ENCODE data around the gene ROR2.

Gene ROR2

GRCh38 chr9:91873637-91874051, 76.4 kb downstream of the ROR2 start:
- no peak for DNase-seq (ENCODE audit: low read depth)

- DNase-seq (ENCODE audit: low read depth) = no peak
Measured at GRCh38 chr9:91868732-91869391, 81.2 kb downstream of the ROR2 start.

- DNase-seq (ENCODE audit: low read depth) = no peak
Measured at GRCh38 chr9:91867740-91868139, 82.3 kb downstream of the ROR2 start.

GRCh38 chr9:91865041-91865440, 85.0 kb downstream of the ROR2 start:
- DNase-seq (ENCODE audit: low read depth) = no peak

DNA sequence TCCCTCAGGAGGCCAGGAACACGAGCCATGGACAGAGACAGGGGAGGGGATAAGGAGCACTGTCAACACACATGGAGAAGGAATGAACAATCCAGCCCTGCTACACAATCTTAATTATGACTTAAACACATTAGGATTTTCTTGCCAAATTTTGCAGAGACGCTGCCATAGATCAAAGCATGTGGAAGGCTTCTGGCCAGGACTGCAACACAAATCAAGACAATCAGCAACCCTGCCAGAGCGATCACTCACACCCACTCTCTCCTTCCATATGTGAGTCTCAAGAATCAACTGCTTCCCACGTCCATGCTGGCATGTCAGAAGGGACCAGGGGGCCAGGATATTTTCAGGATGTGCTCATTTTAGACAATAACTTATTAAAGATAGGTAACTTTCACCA, 85.6 kb downstream of the ROR2 start:
- no peak for DNase-seq (ENCODE audit: low read depth)

GRCh38 chr9:91863469-91863868, 86.6 kb downstream of the ROR2 start:
- DNase-seq (ENCODE audit: low read depth) = no peak

DNA sequence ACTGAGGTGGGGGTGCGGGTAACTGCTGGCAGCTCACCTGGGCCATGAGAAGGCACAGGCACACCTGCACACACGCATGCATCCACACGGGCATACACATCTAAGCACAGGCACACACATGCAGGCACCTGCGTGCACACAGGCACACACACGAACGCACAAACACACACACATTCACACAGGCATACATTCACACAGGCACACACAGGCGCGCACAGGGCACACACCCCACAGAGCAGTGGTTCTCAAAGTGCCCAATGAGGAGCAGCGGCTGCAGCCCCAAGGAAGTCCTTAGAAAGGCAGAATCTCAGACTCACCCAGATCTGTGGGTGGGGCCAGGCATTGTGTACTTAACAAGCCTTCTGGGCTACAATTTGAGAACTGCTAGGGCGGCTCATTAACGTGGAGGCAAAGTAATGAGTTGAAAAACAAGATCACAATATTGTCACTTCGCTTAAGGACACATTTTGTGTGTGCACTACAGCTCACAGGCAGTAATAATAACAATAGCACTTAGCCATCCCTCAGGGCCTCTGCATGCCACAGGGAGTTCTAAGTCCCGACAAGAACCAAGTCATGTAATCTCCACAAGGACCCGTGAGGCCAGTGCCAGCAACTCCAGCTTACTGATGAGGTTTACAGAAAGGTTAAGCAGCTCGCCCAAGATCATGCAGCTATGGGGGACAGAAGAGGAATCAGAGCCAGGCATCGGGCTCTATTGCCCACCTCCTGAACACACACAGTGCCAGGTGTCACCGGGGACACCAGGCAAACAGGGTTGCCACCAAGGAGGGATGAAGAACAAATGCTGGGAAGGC, 91.6 kb downstream of the ROR2 start:
- no peak for DNase-seq (ENCODE audit: low read depth)

- no peak for DNase-seq (ENCODE audit: low read depth)
Measured at GRCh38 chr9:91857291-91858212, 92.5 kb downstream of the ROR2 start.

DNA sequence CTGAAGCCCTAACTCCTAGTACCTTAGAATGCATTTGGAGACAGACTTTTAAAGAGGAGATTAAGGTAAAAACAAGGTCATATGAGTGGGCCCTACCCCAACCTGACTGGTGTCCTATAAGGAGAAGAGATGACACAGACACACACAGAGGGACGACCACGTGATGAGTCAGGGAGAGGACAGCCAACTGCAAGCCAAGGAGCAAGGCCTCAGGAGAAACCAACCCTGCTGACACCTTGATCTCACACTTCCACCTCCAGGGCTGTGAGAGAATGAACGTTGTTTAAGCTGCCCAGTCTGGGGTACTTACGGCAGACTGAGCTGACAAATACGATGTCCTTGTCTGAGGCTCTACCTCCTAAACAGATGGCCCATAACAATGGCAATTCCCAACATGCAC, 93.6 kb downstream of the ROR2 start:
- DNase-seq (ENCODE audit: low read depth) = no peak

DNA sequence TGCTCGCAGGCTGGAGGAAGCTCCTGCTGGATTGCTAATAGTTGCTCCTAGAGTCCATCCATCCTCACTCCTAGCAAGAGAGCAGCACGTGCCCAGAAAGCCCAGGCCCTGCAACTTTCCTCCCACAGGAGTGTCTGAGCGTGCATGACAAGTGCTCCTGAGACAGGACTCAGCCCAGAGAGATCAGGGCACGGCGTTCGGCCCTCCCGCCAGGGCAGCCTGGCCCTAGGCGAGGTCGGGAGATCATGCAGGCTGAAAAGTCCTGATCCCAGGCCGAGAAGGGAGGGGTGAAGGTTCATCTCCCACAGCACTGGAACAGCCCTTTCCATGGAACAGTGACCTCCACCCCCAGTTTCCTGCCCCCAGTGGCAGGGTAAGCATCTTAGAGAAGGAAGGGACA, 94.8 kb downstream of the ROR2 start:
- no peak for DNase-seq (ENCODE audit: low read depth)

DNA sequence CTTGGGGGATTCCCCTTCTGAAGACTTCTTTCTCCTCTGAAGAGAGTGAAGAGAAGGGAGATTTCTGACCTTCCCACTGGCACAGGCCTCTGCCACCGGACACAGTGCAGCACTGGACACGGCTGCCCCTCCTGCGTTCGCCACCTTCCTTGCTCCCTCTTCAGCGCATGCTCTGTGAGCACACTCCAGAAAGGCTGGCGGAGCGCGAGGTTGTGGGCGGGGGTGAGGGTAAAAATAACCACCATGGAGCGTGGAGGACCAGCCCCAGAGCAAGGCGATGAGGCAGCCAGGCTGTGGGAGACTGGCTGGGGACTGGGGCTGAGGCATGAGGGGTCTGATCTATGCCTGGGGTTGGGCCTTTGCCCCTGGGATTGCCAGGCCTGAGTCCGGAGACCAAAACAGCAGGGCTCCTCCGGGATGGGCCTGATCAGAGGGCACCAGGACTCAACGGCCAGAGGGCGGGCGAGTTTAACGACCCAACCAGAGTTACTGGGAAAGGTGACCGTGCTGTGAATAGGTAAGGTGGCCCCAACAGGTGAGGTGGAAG, 97.2 kb downstream of the ROR2 start:
- no peak for DNase-seq (ENCODE audit: low read depth)

DNA sequence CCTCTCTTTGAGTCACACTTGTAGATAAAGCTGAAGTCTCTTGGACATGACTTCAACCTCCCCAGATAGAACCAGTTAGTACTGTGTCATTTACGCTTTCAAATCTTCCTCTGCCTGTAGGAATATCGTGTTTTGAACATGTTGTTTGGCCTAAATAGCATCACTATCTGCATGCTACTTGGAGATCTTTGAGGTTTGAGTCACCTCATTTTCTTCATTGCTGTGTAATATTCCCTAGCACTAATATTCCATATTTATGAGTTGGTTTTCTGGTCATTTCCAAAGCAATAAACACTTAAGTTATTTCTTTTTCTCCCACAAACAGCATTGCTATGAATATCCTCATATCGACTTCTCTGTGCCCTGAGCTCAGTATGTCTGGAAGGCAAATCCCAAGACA, 100.3 kb downstream of the ROR2 start:
- no peak for DNase-seq (ENCODE audit: low read depth)

DNA sequence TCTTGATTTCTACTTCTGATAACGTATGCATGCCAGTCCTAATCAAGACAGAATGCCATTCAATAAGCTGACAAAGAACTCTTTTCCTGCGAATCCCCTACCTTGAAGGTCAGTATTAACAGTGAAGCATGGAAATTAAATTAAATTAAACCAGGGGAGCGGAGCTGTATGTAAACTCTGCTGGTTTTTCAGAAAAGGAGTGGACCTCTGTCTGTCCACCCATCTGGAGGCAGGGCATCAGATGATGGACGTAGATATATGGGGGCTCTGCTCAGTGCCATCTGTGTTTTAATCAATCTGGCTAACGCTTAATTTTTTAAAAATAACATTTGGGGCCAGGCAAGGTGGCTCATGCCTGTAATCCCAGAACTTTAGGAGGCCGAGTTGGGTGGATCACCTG, 101.9 kb downstream of the ROR2 start:
- no peak for DNase-seq (ENCODE audit: low read depth)

DNA sequence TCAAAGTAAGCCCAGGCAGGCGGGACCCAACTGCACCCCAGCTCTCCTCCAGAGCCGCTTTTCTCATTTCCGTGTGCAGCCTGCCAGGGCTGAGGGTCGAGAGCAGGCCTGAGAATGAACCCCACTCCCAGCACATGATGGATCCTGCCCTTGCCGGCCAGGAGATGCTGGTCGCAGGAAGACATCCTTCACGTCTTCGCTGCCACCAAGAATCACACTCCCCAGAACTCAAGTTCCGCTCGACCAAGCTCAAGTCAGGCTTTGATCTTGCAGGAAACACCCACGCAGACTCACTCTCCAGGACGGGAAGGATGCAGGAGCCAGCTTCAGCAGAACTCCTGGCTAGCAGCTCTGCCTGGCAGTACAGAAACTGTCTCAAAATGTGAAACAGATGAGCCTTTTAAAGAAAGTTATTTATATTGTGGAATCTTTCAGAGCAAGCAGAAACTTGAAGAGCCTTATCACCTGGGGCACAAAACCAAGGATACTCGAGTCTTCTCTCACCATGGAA, 102.4 kb downstream of the ROR2 start:
- DNase-seq (ENCODE audit: low read depth) = no peak

DNA sequence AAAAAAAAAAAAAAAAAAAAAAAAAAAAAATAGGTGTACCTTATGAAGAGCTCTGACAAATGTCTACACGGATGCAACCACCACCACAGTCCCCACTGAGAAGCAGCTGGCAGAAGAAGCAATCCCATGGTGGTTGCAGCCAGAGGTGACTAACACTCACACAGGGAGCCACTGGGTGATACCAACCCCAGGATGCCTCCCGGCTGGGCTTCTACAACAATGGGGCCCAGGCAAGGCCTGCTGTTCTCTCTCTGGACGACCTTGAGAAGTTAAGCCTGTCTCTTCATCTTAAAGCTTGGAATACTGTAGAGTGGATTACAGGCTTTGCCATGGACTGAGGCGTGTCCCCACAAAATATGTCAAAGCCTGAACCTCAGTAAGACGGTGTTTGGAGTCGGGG, 104.1 kb downstream of the ROR2 start:
- DNase-seq (ENCODE audit: low read depth) = no peak

- no peak for DNase-seq (ENCODE audit: low read depth)
Measured at GRCh38 chr9:91844701-91845291, 105.2 kb downstream of the ROR2 start.

GRCh38 chr9:91844190-91844589, 105.8 kb downstream of the ROR2 start:
- DNase-seq (ENCODE audit: low read depth) = no peak

DNA sequence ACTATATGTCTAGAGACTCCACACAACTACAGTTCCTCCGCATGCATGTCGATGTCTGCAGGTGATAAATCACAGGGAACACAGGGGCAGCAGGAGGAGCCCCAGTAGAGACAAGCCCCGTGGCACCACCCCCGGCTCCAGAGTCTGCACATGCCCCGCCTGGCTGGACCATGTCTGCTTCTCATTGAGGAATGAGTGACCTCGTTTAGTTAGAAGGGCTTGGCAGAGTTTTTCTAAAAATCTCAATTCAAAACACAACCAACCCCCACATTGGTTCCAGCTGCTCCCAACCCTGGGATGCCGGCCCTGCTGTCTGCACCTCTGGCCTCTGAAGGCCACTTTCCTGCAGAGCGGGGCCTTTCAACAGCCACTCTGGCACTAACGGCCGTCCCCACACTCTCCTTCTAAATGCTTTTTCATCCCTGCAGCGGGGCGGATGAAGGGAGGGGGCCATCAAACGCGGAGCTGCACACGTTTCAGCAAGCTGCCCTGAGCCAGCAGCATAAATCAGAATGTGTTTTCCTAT, 106.3 kb downstream of the ROR2 start:
- no peak for DNase-seq (ENCODE audit: low read depth)

DNA sequence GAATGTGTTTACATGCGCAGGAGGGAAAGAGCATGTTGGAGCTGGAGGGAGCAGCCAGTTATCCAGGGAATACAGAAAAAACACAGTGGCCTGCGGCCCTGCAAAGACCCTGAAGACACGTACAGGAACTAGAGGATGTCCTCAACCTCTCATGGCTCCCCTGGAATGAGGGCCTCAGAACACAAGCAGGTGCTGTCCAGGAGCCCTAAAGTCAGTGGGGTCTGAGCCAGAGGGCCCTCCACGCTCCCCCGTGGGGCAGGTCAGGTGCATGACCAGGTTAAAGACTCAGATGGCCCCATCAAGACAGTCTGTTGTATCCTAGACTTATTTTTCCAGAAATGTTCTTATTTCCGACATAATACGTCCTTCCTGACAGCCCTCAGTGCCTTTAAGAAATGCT, 106.9 kb downstream of the ROR2 start:
- no peak for DNase-seq (ENCODE audit: low read depth)

DNA sequence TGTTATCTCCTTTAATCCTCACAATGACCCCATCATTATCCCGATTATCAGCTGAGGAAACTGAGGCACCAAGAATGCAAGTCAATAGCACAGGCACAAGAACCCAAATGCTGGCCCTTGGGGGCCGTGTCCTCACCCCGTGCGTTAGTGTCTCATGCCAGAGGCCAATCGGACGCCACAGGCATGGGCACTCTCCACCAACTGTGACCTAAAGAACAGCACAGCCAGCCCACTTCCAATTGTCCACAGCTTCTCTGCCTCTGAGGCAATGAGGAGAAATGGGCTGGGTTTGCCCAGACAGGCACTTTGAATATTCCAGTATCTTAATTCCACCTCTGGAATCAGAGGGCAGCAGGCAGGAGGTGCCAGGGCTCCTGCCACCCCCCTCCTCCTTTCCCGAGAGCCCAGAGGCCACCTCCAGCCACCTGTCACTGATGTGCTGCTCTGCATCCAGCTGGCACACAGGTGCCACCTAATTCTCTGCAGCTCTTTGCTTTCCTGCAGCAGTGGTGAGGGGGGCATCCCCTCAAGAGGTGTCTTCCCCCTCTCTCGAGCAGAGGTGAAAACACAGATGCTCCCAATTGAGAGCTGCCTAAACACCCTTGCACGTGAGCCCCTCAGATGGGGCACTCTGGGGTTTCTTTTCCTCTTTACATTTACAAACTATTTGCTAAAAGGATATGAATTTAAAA, 107.5 kb downstream of the ROR2 start:
- DNase-seq (ENCODE audit: low read depth) = no peak

DNA sequence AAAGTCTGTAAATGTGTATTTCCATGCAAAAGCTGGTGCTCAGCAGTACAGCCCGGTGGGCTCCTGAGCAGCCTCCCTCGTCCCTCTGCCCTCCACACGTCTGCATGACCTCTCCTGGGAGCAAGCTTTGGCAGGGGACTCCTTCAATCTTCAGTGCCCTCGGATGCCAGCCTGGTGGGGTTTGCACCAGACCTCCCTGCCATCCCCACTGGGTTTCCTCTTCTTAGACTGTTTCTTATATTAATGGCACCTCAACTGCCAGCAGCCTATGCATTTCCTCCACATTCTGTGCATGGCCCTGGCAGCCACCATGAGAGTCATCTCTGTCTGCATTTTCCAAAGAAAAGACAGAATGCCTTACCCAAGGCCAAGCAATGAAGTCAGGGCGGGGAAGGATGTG, 108.4 kb downstream of the ROR2 start:
- DNase-seq (ENCODE audit: low read depth) = no peak
